ENCODE results near the gene PLXDC1. TPM values are rescaled to one million over a fixed set of nuclear protein-coding genes. Genes with fewer than 3 reads are reported as not detected.
"Not testable (repeated sequence)": the region's sequence is repeated elsewhere in the genome, so short reads cannot be mapped to it uniquely, and the experiment has no call there.

Gene PLXDC1
- total RNA-seq, 1 donor, result under 0.01 TPM

DNA sequence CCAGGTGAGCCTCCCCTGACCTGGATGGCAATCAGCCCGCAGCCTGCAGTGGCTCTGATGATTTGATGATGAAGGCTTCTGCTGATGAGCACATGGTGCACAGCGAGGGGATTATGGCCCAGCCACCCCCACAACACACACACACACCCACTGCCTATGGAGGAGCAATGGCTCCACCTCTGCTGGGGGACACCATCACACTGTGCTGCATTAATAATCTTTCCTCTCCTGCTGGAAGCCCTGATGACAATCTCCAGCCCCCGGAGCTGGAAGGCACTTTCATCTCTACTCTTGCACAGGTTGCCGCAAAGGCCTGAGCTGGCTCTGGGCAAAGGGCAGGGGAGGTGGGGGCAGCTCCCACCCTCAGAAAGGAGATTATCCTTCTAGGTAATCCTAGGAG is 79.9 kb downstream of the PLXDC1 start:
- no peak for DNase-seq (ENCODE audit: low read depth in 2 of 3, low spot score in 2 of 3)

DNA sequence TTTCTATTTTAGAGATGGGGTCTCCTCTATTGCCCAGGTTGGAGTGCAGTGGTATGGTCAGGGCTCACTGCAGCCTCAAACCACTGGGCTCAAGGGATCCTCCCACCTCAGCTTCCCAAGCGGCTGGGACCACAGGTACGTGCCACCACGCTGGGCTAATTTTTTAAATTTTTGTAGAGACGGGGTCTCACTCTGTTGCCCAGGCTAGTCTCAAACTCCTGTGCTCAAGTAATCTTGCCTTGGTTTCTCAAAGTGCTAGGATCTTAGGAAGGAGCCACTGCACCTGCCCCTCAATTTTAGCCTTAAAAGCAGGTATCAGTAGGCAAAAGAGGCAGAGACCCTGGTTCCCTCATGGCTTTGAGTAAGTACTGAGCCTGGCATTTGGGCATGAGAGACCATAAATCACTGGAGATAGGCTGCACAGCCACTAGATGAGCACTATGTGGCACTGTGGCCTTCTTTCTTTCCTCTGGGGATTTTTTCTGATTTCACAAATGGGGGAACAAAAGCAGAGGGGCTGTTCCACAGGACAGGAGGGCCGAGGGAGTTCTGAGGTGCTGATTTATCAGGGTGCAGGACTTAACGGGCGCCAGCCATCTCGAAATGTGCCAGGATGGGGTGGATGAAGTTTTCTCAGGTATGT is 82.2 kb downstream of the PLXDC1 start:
- peak in 2 of 3 donors; percentile 46 to 78 for DNase-seq (ENCODE audit: low read depth in 2 of 3, low spot score in 2 of 3)

DNA sequence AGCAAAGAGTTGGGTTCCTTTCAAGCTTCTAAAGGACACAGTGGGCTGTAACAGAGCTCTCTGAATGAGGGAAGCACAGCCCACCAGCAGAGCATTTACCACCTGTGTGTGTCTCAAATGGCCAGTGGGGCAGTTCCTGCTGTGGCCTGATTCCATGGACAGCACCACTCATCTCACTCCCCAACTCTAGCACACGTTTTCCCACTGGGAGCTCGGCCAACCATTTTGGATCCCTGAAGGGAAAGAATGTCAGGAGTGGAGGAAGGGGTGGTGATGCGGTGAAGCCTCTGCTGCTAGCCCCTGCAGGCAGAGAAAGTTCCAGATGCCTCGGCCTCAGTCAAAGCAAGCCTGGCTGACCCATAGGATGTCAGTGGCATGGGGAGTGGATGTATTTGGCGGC is 86.6 kb downstream of the PLXDC1 start:
- DNase-seq (ENCODE audit: low read depth in 2 of 3, low spot score in 2 of 3), result no peak

DNA sequence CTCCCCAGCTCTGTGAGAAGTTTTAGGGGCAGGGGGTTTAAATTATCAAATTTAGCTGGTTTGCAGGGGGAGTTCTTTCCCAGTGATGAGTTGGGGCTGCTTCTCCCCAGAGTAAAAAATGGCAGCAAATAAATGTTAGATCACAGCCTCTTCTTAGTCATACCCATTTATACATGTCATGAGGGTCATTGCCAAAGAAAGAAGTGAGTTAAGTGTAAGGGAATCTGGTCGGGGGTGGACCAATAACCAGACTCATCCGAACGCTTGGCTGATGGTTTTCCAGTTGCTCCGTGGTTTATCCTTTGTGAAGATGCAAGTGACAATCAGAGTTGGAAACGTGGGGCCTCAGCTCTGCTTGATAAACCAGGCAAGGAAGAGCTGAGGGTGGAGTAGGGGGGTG is 87.1 kb downstream of the PLXDC1 start:
- DNase-seq (ENCODE audit: low read depth in 2 of 3, low spot score in 2 of 3), result no peak

DNA sequence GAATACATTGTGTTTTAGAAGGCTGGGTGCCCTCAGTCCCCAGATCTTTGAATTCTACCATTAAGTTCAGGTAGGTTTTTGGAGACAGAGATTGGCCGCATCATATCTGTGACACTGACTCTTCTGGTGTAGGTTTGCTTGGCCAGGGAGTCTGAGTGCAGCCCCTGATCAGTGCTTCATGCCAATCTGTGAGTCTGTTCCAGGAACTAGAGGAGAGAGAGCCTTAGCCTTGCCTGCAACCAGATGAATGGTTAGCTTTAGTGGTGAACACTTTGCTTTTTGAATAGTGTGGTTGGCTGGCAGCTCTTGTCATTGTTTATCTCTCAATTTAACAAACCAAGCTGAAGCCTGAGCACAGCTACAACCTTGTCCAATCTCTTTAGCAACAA is 87.8 kb downstream of the PLXDC1 start:
- no peak for DNase-seq (ENCODE audit: low read depth in 2 of 3, low spot score in 2 of 3)

DNA sequence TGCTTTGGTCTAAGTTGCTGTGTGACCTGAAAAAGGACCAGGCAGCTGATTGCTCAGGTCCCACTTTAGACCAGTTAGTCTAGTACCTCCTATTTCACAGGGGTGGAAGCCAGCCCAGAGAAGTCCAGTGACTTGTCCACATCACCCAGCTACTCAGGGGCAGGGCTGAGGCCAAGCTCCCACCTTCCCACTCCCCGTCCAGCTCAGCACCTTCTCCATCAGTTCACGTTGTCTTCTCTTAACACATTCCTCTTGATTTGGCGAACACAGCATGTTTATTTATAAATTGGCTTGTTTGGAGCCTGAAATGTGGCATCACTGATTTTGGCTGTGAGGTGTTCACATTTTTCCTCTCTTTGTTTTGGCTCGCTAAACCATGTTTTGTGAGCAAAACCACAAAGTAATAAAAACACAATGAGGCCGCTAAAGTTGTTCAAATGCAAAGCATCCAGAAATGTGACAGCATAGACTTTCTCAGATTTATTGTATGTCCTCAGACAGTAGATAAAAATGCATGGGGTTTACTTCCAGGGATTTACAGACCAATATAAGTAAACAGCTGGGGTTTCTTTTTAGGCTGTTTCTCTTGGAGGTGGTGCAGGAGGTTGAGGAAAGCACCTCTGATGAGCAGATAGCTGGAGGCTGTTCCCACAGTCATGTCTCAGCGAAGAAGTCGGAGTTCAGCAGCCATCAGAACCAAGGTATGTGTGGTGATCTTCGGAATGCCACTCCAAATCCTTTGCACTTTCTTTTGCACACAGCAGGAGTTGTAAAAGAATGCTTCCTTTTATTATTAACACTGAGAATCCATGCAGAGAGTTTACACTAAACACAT is 88.4 kb downstream of the PLXDC1 start:
- DNase-seq (ENCODE audit: low read depth in 2 of 3, low spot score in 2 of 3), result no peak

DNA sequence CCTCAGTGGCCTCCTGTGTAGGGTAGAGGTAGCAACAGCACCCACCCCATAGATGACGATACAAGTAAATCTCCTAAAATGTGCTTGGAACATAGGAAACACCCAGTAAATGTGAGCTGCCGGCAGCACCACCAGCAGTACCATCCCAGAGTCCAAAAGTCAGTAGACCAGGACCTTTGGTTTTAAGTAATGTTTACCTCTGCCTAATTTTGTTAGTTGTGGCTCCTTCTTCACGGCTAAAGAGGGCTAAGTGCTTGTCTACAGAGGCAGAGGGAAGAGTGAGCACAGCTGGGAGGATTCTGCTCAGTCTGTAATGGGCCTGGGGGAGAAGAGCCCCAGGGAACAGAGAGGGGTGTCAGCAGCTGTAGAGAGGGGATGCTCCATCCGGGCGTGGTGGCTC is 92.9 kb downstream of the PLXDC1 start:
- DNase-seq (ENCODE audit: low read depth in 2 of 3, low spot score in 2 of 3), result no peak

DNA sequence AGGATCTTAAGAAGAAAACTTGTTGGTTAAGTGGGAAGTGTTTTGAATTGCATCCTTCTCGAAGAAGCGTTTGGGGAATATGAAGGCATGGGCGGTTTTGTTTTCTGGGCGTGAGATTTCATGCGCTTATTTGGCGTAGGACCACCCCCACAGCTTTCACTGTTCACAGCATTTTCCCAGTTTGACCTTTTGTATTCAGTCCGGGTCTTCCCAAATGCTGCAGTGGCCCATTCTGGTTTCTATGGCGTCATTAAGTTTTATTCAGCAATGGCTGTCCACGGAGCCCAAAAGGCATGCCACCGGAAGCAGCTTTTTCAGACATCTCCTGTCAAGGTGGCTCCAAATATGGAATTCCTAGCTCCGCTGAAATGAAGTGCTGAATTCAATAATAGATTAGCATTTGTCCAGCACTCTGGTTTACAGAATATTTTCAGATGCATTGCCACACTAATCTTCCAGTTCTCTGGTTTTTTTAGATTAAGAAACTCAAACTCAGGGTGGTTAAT is 93.7 kb downstream of the PLXDC1 start:
- no peak for DNase-seq (ENCODE audit: low read depth in 2 of 3, low spot score in 2 of 3)

DNA sequence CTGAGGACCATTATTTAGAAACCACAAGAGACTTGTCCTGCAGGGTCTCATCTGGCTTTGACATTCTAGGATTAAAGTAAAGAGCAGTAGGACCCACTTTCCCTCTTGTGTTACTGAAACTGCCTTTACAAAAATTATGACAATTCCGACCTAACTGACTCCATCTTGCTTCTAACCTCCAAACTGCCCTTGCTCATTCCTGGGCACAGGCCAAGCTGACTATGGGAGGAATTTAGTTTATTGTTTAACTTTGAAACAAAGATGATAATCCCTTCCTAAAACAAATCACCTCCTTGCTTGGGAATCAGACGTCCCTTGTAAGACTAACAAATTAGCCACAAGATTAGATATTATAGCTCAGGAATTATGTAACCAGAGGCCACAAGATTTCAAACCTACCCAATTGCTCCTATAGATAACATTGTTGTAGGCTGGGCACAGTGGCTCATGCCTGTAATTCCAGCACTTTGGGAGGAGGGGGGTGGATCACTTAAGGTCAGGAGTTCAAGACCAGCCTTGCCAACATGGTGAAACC is 97.3 kb downstream of the PLXDC1 start:
- no peak for DNase-seq (ENCODE audit: low read depth in 2 of 3, low spot score in 2 of 3)

DNA sequence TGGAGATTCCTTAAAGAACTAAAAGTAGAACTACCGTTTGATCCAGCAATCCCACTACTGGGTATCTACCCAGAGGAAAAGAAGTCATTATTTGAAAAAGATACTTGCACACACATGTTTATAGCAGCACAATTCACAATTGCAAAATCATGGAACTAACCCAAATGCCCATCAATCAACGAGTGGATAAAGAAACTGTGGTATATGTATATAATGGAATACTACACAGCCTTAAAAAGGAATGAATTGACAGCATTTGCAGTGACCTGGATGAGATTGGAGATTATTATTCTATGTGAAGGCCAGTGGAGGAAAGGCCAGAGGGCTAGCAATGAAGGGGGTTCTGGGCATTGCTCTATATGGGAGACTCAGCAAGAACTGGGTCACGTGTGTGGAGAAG is 99.0 kb downstream of the PLXDC1 start:
- DNase-seq (ENCODE audit: low read depth in 2 of 3, low spot score in 2 of 3), result not testable (repeated sequence)

DNA sequence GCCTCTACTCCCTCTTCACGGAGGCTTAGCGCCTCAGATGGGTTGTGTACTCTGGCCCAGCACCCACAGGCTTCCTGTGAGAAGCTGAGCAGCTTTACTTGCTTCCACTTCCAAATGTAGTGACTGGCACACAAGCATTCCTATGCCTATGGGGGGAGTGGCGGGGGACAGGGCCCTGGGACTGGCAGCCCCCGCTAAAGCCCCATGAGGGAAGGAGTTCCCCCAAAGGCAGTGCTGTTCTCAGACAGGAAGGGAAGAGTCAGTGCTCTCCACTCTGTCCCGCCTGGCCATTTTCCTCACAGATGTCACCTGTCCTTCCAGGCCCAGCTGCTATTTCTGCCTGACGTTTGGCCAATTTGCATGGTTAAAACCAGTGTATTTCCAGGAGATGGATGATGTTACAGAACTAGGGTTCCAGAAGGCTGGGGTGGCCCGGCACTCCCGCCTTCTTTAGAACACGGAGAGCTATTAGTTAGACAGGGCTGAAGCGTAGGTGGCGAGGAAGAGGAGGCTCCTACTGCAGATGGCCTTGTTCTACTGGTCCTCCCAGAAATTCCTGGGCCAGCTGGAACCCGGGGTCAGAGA is 100.3 kb downstream of the PLXDC1 start:
- DNase-seq (ENCODE audit: low read depth in 2 of 3, low spot score in 2 of 3), result no peak

DNA sequence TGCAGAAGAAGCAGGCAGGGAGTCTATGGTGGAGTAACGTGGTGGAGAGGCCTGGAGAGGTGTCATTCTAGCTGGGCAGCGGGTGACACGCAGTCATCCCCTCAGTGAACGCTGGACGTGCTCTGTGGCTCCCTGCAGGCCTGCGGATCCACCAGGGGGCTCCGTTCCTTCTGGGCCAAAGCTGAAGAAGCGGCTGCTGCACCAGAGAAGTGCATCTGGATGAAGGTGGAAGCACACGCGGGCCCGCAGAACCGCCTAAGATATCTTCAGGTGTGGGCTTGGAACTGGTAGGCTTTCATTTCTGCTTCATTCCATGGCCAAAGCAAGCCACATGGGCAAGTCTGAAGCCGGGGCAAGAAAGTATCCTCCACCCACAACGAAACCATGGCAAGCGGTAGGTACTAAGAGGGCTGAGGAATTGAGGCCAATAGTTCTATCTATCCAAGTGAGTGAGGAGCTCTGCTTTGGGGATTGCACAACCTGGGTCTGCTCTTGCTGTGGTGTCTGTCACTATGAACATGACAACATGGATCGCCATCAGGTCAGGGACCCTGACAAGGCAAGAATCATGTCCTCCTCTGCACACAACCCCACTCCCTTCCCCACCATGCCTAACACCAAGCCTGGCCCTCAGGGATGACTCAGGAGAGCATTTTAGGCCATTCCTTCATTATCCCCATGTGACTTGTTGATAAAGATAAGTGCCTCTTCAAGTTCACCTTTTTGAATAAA is 105.3 kb downstream of the PLXDC1 start:
- DNase-seq (ENCODE audit: low read depth in 2 of 3, low spot score in 2 of 3), result no peak

DNA sequence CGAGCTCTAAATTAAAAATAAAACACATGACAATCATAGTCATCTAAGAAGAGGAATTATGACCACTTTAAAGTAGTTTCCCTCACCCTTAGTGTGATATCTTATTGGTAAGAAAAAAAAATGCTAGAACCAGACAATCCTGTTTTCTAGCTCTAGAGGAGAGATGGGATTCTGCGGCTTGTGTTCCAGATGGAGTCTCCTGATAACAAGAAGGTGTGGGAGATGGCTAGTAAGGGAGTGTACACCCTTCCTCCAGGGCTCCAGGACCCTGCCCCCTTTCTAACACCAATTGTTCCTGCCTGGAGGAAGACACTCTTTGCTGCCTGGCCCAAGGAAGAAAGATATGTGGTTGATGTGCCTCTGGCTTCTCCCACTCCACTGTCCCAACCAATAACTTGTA is 115.4 kb downstream of the PLXDC1 start:
- no peak for DNase-seq (ENCODE audit: low read depth in 2 of 3, low spot score in 2 of 3)

DNA sequence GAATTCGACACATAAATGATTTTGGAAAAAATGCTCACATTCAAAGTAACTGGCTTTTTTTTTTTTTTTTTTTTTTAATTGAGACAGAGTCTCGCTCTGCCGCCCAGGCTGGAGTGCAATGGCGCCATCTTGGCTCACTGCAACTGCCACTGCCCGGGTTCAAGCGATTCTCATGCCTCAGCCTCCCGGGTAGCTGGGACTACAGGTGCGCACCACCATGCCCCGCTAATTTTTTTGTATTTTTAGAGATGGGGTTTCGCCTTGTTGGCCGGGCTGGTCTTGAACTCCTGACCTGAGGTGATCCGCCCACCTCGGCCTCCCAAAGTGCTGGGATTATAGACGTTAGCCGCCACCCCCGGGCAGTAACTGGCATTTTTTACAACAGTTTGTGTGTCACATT is 115.9 kb downstream of the PLXDC1 start:
- not testable (repeated sequence) for DNase-seq (ENCODE audit: low read depth in 2 of 3, low spot score in 2 of 3)

DNA sequence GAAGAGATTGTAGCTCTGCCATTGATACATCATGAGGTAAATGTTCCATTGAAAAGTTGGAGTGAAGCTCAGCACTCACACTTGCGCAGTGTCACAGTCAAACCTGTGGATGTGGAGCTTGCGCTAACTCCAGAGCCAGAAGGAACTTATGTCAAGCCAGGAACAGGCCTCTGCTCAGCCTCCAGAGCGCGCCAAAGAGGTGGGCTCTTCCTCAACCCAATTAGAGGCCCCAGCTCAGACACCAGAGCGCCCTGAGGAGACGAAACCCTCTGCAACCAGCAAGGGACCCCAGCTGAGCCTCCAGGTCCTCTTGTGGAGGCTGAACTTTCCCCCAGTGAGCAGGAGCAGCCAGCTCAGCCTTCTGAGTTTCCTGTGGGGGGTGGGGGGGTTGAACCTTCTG is 122.7 kb downstream of the PLXDC1 start:
- DNase-seq (ENCODE audit: low read depth in 2 of 3, low spot score in 2 of 3), result no peak

DNA sequence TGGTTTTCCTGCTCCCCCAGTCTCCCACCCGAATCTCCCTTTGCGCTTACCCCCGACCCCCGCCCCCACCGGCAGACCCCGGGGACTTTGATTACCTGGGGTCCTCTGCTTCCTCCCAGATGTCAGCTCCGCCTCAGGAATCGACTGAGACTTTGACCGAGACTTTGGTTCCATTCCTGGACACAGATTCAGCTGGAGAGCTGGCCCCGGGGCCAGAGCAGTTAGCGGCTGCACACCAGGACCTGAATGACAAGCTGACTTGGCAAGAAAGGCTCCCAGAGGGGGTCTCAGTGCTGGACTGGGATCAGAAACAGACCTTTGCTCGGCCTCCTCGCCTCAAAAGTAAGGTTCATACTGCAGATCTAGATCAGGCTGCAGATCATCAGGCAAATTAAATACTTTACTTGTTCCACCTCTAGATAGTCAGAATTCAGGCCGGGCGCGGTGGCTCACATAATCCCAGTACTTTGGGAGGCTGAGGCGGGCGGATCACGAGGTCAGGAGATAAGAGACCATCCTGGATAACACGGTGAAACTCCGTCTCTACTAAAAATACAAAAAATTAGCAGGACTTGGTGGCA is 123.9 kb downstream of the PLXDC1 start:
- no peak for DNase-seq (ENCODE audit: low read depth in 2 of 3, low spot score in 2 of 3)

DNA sequence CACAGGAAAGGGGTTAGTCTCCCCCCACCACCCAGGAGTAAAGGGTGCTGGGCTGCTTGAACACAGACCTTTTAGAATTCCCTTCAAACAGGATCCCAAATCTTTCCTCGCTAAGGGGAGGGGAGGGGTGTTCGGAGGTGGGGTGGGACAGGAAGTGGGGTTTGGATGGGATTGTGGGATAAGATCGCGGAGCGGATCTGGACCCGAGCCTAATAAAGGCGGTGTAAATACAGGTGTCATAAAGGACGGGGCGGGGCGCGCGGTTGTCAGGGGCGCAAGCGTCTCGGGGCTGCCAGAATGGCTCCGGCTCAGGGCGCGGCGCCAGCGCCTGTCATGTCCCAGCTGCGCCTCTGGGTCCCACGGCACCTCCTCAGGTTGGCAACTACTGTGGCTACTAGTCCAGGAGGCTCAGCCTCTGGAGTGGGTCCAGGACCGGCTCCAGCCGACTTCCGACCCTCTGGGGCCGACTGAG is 124.4 kb downstream of the PLXDC1 start:
- peak in 1 of 3 donors; percentile 51 for DNase-seq (ENCODE audit: low read depth in 2 of 3, low spot score in 2 of 3)

DNA sequence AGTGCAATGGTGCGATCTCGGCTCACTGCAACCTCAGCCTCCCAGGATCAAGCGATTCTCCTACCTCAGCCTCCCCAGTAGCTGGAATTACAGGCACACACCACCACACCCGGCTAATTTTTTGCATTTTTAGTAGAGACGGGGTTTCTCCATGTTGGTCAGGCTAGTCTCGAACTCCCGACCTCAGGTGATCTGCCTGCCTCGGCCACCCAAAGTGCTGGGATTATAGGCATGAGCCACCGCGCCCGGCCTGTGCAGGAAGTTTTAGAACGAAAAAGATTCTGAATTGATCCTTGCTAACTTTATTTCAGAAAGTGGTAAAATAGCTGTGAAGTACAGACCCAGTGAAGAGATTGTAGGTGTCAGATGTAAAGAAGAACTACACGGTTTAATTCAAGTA is 125.1 kb downstream of the PLXDC1 start:
- DNase-seq (ENCODE audit: low read depth in 2 of 3, low spot score in 2 of 3), result not testable (repeated sequence)

DNA sequence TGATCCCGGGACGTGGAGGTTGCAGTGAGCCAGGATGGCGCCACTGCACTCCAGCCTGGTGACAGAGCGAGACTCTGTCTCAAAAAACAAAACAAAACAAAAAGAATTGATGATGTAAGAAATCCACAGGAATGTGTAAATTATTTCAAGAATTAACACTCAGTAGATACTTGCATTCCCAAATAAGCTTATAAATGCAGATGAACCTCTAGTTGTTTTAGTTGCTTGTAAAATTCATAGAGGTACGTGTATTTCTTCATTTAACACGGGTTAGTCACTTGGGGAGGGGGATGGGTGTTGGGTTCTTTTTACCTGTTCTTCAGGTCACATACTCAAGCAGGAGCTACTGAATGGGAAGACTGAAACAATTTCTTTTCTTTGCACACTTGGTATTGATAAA is 128.5 kb downstream of the PLXDC1 start:
- DNase-seq (ENCODE audit: low read depth in 2 of 3, low spot score in 2 of 3), result no peak

DNA sequence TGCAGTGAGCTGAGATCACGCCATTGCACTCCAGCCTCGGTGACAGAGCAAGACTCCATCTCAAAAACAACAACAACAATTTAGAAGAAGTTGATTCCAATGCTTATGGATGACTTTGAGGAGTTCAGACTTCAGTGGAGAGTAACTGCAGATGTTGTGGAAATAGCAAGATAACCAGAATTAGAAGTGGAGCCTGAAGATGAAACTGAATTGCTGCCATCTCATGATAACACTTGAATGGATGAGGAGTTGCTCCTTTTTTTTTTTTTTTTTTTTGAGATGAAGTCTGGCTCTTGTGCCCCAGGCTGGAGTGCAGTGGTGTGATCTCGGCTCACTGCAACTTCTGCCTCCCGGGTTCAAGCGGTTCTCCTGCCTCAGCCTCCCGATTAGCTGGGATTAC is 131.4 kb downstream of the PLXDC1 start:
- DNase-seq (ENCODE audit: low read depth in 2 of 3, low spot score in 2 of 3), result not testable (repeated sequence)

Data from hematopoietic multipotent progenitor cell (in vitro differentiated cells).